Activated CD8-positive, alpha-beta T cell treated with anti-CD3 and anti-CD28 coated beads for 36 hours (primary cell): Measurements from ENCODE around the gene DGCR2. TPM values are rescaled to one million over a fixed set of nuclear protein-coding genes. Genes with fewer than 3 reads are reported as not detected.

Experiments used
- ATAC-seq: fragments of 200-7000 bp; cut with Tn5 transposase; one replicate; pipeline ENCODE4 v1.10.0; 2021; ENCODE audit warnings: mild to moderate bottlenecking, moderate library complexity
- CTCF ChIA-PET: fragments of 350-600 bp; sonication (Branson Sonifier 250); formaldehyde crosslinking; loops from one replicate; lab custom pipeline; 2021; ENCODE audit warnings: antibody characterized with exemption; lab: Charles Lee
- POLR2A ChIA-PET: fragments of 350-600 bp; sonication (Branson Sonifier 250); formaldehyde crosslinking; loops from one replicate; lab custom pipeline; 2021; ENCODE audit warnings: antibody characterized with exemption; lab: Charles Lee
- DNase-seq: peaks from one replicate; pipeline ENCODE4 v3.0.0-alpha.2; 2020
- H3K27ac Mint-ChIP-seq: one replicate; pipeline ENCODE4 v1.8.0; 2021; ENCODE audit warnings: mild to moderate bottlenecking, mixed read lengths
- H3K27me3 Mint-ChIP-seq: one replicate; pipeline ENCODE4 v1.8.0; 2021; ENCODE audit warnings: mixed read lengths
- H3K36me3 Mint-ChIP-seq: one replicate; pipeline ENCODE4 v1.8.0; 2021; ENCODE audit warnings: low read depth, mixed read lengths
- H3K4me1 Mint-ChIP-seq: one replicate; pipeline ENCODE4 v1.8.0; 2021; ENCODE audit warnings: low read depth, mixed read lengths
- H3K4me3 Mint-ChIP-seq: one replicate; pipeline ENCODE4 v1.8.0; 2021; ENCODE audit warnings: mild to moderate bottlenecking, moderate library complexity, mixed read lengths
- H3K9me3 Mint-ChIP-seq: one replicate; pipeline ENCODE4 v1.8.0; 2021; ENCODE audit warnings: mixed read lengths
- intact Hi-C: fragments of 100-400 bp; cut with micrococcal nuclease; formaldehyde crosslinking; loops from one replicate; pipeline ENCODE4 v1.10.0; 2022
- total RNA-seq, 2 experiments: library from RNA; stranded (reverse); gene quantifications; one replicate each; pipeline ENCODE4 v1.2.3, GENCODE V29; 2021
- TF ChIP-seq, protein P1 (sequence below): fragments of 200-600 bp; IDR thresholded peaks from one replicate; pipeline ENCODE4 v1.8.0; 2022; ENCODE audit warnings: antibody characterized with exemption, mild to moderate bottlenecking

DGCR2 gene
- total RNA-seq, 2 experiments from 2014 or later: 18.0 to 20.0 TPM

DNA sequence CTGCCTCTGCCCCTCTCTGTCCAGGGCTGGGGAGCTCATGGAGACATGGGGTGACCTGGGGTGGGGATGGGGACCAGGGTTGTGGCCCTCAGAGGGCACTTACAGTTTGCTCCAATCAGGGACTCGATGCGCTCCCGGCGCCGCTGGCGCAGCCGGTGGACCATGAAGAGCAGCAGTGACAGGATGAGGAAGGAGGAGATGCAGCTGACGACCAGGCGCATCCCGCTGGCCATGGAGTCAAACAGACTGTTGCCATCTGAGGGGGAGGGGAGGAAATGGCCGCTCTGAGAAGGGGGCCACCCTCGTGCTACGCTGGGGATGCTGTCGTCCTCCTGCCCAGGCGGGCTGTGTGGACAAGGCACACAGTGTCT, 80.5 kb downstream of the DGCR2 start:
- H3K36me3 Mint-ChIP-seq: peaks cover 6% of the 10 kb centered on the region
- ATAC-seq (no peak), DNase-seq (no peak)
- CTCF ChIA-PET: interaction anchor here (0.6 kb wide), 1 partner anchor 32 kb away, joined by 3 read pairs; no protein-coding TSS in a partner anchor
- TF ChIP-seq, protein P1, sequence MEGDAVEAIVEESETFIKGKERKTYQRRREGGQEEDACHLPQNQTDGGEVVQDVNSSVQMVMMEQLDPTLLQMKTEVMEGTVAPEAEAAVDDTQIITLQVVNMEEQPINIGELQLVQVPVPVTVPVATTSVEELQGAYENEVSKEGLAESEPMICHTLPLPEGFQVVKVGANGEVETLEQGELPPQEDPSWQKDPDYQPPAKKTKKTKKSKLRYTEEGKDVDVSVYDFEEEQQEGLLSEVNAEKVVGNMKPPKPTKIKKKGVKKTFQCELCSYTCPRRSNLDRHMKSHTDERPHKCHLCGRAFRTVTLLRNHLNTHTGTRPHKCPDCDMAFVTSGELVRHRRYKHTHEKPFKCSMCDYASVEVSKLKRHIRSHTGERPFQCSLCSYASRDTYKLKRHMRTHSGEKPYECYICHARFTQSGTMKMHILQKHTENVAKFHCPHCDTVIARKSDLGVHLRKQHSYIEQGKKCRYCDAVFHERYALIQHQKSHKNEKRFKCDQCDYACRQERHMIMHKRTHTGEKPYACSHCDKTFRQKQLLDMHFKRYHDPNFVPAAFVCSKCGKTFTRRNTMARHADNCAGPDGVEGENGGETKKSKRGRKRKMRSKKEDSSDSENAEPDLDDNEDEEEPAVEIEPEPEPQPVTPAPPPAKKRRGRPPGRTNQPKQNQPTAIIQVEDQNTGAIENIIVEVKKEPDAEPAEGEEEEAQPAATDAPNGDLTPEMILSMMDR: no peak
- POLR2A ChIA-PET: no interaction called here
- intact Hi-C loops: no loop called here
- no peak overlapping the region for H3K27ac Mint-ChIP-seq
- H3K4me1 Mint-ChIP-seq: no peaks in the 10 kb centered on the region
- H3K4me3 Mint-ChIP-seq: no peak overlapping the region
- no peaks in the 10 kb centered on the region for H3K27me3 Mint-ChIP-seq
- H3K9me3 Mint-ChIP-seq: no peaks in the 10 kb centered on the region

- ATAC-seq: no peak
- no peak overlapping the region for H3K4me3 Mint-ChIP-seq
These were observed 81.1 kb downstream of the DGCR2 start for GRCh38 chr22:19040888-19041703.

GRCh38 chr22:19040391-19040861, 81.8 kb downstream of the DGCR2 start:
- Mint-ChIP-seq H3K27ac (no peak overlapping the region), H3K27me3 (no peaks in the 10 kb centered on the region), H3K4me1 (no peaks in the 10 kb centered on the region), H3K36me3 (peaks cover 4% of the 10 kb centered on the region), H3K9me3 (no peaks in the 10 kb centered on the region), H3K4me3 (no peak overlapping the region)
- ChIA-PET CTCF (interaction anchor here (1.1 kb wide), 1 partner anchor 13 kb away, joined by 3 read pairs; no protein-coding TSS in a partner anchor), POLR2A (no interaction called here)
- TF ChIP-seq, protein P1: no peak
- intact Hi-C loops: no loop called here
- no peak for DNase-seq
- ATAC-seq: no peak

More at GRCh38 chr22:19040888-19041703, 81.1 kb downstream of the DGCR2 start:
- Mint-ChIP-seq H3K27me3 (no peaks in the 10 kb centered on the region), H3K4me1 (no peaks in the 10 kb centered on the region), H3K9me3 (no peaks in the 10 kb centered on the region), H3K27ac (no peak overlapping the region), H3K36me3 (peaks cover 4% of the 10 kb centered on the region)
- intact Hi-C loops: no loop called here
- TF ChIP-seq, protein P1: no peak
- ChIA-PET CTCF (interaction anchor here (0.6 to 1.1 kb wide), 2 partner anchors 12 to 32 kb away, joined by 3 read pairs; no protein-coding TSS in a partner anchor), POLR2A (no interaction called here)
- no peak for DNase-seq

GRCh38 chr22:19039796-19040280, 82.4 kb downstream of the DGCR2 start:
- ATAC-seq (no peak), DNase-seq (no peak)
- TF ChIP-seq, protein P1: no peak
- CTCF ChIA-PET: interaction anchor here (1.1 kb wide), 1 partner anchor 14 kb away, joined by 3 read pairs; no protein-coding TSS in a partner anchor
- no peak overlapping the region for H3K4me3 Mint-ChIP-seq
- intact Hi-C loops: no loop called here
- no peak overlapping the region for H3K27ac Mint-ChIP-seq
- no peaks in the 10 kb centered on the region for H3K9me3 Mint-ChIP-seq
- no peaks in the 10 kb centered on the region for H3K4me1 Mint-ChIP-seq
- no peaks in the 10 kb centered on the region for H3K27me3 Mint-ChIP-seq
- H3K36me3 Mint-ChIP-seq: peaks cover 4% of the 10 kb centered on the region
- POLR2A ChIA-PET: no interaction called here

- CTCF ChIA-PET: no interaction called here
- Mint-ChIP-seq H3K36me3 (peaks cover 4% of the 10 kb centered on the region), H3K4me1 (no peaks in the 10 kb centered on the region), H3K9me3 (no peaks in the 10 kb centered on the region), H3K27ac (no peak overlapping the region), H3K27me3 (no peaks in the 10 kb centered on the region), H3K4me3 (no peak overlapping the region)
- no peak for ATAC-seq
- POLR2A ChIA-PET: no interaction called here
- DNase-seq: no peak
- TF ChIP-seq, protein P1: no peak
- intact Hi-C loops: no loop called here
These were observed 82.8 kb downstream of the DGCR2 start for GRCh38 chr22:19039448-19039780.
